ENCODE data around the gene CDKN1C.

The CDKN1C gene

GRCh38 chr11:2923446-2924375, 38.1 kb upstream of the CDKN1C start:
- no peak for DNase-seq (ENCODE audit: low read depth, low spot score)

GRCh38 chr11:2922655-2923054, 37.1 kb upstream of the CDKN1C start:
- no peak for DNase-seq (ENCODE audit: low read depth, low spot score)

- no peak for DNase-seq (ENCODE audit: low read depth, low spot score)
These were observed 36.3 kb upstream of the CDKN1C start for GRCh38 chr11:2921742-2922493.

GRCh38 chr11:2921261-2921660, 35.7 kb upstream of the CDKN1C start:
- DNase-seq (ENCODE audit: low read depth, low spot score) = no peak

- no peak for DNase-seq (ENCODE audit: low read depth, low spot score)
These were observed 34.8 kb upstream of the CDKN1C start for GRCh38 chr11:2920343-2920742.

GRCh38 chr11:2919837-2920236, 34.3 kb upstream of the CDKN1C start:
- no peak for DNase-seq (ENCODE audit: low read depth, low spot score)

GRCh38 chr11:2919188-2919587, 33.6 kb upstream of the CDKN1C start:
- DNase-seq (ENCODE audit: low read depth, low spot score) = no peak

- no peak for DNase-seq (ENCODE audit: low read depth, low spot score)
These were observed 32.4 kb upstream of the CDKN1C start for GRCh38 chr11:2917842-2918490.

GRCh38 chr11:2916892-2917645, 31.5 kb upstream of the CDKN1C start:
- DNase-seq (ENCODE audit: low read depth, low spot score) = no peak

GRCh38 chr11:2916114-2916891, 30.7 kb upstream of the CDKN1C start:
- DNase-seq (ENCODE audit: low read depth, low spot score) = no peak

- DNase-seq (ENCODE audit: low read depth, low spot score) = no peak
These were observed 29.9 kb upstream of the CDKN1C start for GRCh38 chr11:2915473-2915872.

- DNase-seq (ENCODE audit: low read depth, low spot score) = no peak
These were observed 29.1 kb upstream of the CDKN1C start for GRCh38 chr11:2914455-2915195.

GRCh38 chr11:2913776-2914175, 28.2 kb upstream of the CDKN1C start:
- no peak for DNase-seq (ENCODE audit: low read depth, low spot score)

- DNase-seq (ENCODE audit: low read depth, low spot score) = no peak
These were observed 27.4 kb upstream of the CDKN1C start for GRCh38 chr11:2913019-2913431.

GRCh38 chr11:2912498-2912897, 26.9 kb upstream of the CDKN1C start:
- no peak for DNase-seq (ENCODE audit: low read depth, low spot score)

- no peak for DNase-seq (ENCODE audit: low read depth, low spot score)
These were observed 26.3 kb upstream of the CDKN1C start for GRCh38 chr11:2911785-2912391.

GRCh38 chr11:2911088-2911784, 25.7 kb upstream of the CDKN1C start:
- DNase-seq (ENCODE audit: low read depth, low spot score) = no peak

- no peak for DNase-seq (ENCODE audit: low read depth, low spot score)
These were observed 24.9 kb upstream of the CDKN1C start for GRCh38 chr11:2910401-2910955.
